OCI-LY1 (cell line): ENCODE measurements around the gene KRT23.
"Not testable (repeated sequence)": the region's sequence is repeated elsewhere in the genome, so short reads cannot be mapped to it uniquely, and the experiment has no call there.

Experiments used
- H2AFZ ChIP-seq: fragments of 200-600 bp; sonication (generic), shearing (Covaris generic); 2 replicates; pipeline ENCODE4 v1.6.0; 2014; ENCODE audit warnings: antibody characterized with exemption, mild to moderate bottlenecking, low read length
- H3F3A ChIP-seq: fragments of 200-600 bp; sonication (generic), shearing (Covaris generic); 2 replicates; pipeline ENCODE4 v1.6.0; 2014; ENCODE audit warnings: mild to moderate bottlenecking, antibody characterized with exemption, low read length, moderate library complexity; ENCODE audit not compliant: insufficient read depth
- H3K27ac ChIP-seq: fragments of 200-600 bp; sonication (generic); 2 replicates; pipeline ENCODE4 v1.5.1; 2014; ENCODE audit warnings: low read length, mixed run types, mild to moderate bottlenecking, low read depth; ENCODE audit not compliant: poor library complexity, severe bottlenecking
- H3K27me3 ChIP-seq: fragments of 200-600 bp; sonication (generic); 2 replicates; pipeline ENCODE4 v1.6.0; 2014; ENCODE audit warnings: antibody characterized with exemption, mild to moderate bottlenecking, low read length, moderate library complexity; ENCODE audit not compliant: insufficient read depth
- H3K36me3 ChIP-seq: fragments of 200-600 bp; sonication (generic); 2 replicates; pipeline ENCODE4 v1.6.1; 2014; ENCODE audit warnings: mild to moderate bottlenecking, antibody characterized with exemption, low read length, moderate library complexity, mixed read lengths; ENCODE audit not compliant: insufficient read depth
- H3K4me1 ChIP-seq: fragments of 200-600 bp; sonication (generic); 2 replicates; pipeline ENCODE4 v1.5.1; 2014; ENCODE audit warnings: mild to moderate bottlenecking, low read length, moderate library complexity; ENCODE audit not compliant: insufficient read depth, severe bottlenecking
- H3K4me2 ChIP-seq: fragments of 200-600 bp; sonication (generic), shearing (Covaris generic); 2 replicates; pipeline ENCODE4 v1.6.1; 2014; ENCODE audit warnings: low read length
- H3K4me3 ChIP-seq: fragments of 200-600 bp; sonication (generic); 2 replicates; pipeline ENCODE4 v1.5.1; 2014; ENCODE audit warnings: low read length, low read depth, mild to moderate bottlenecking, mixed read lengths; ENCODE audit not compliant: poor library complexity, severe bottlenecking
- H3K79me2 ChIP-seq: fragments of 200-600 bp; shearing (Covaris generic); 2 replicates; pipeline ENCODE4 v1.6.1; 2016; ENCODE audit warnings: mixed run types, low read length, mixed read lengths; ENCODE audit not compliant: insufficient read depth
- H3K9ac ChIP-seq: fragments of 200-600 bp; sonication (generic), shearing (Covaris generic); 2 replicates; pipeline ENCODE4 v1.6.1; 2014; ENCODE audit warnings: mild to moderate bottlenecking, low read length, mixed read lengths
- H3K9me2 ChIP-seq: fragments of 200-600 bp; sonication (generic), shearing (Covaris generic); 2 replicates; pipeline ENCODE4 v1.6.1; 2014; ENCODE audit warnings: low read depth, mild to moderate bottlenecking, low read length, mixed read lengths
- H3K9me3 ChIP-seq: fragments of 200-600 bp; shearing (Covaris generic); 2 replicates; pipeline ENCODE4 v1.6.1; 2014; ENCODE audit warnings: low read length, mixed read lengths
- H4K20me1 ChIP-seq: fragments of 200-600 bp; sonication (generic), shearing (Covaris generic); 2 replicates; pipeline ENCODE4 v1.6.0; 2016; ENCODE audit warnings: mild to moderate bottlenecking, low read length; ENCODE audit not compliant: insufficient read depth
- CTCF ChIP-seq: fragments of 200-600 bp; sonication (generic), shearing (Covaris generic); IDR thresholded peaks from 2 replicates; pipeline ENCODE4 v1.5.1; 2017; ENCODE audit warnings: mild to moderate bottlenecking, antibody characterized with exemption, low read length, moderate library complexity, mixed read lengths
- EZH2 ChIP-seq: fragments of 200-600 bp; sonication (generic), shearing (Covaris generic); IDR thresholded peaks from 2 replicates; pipeline ENCODE4 v1.8.0; 2017; ENCODE audit warnings: borderline replicate concordance, mixed run types, mild to moderate bottlenecking, antibody characterized with exemption, low read length, moderate library complexity, mixed read lengths

Gene KRT23

GRCh38 chr17:40921026-40921425, 16.4 kb downstream of the KRT23 start:
- H4K20me1 ChIP-seq = no peaks in the 10 kb centered on the region
- H3K4me3 ChIP-seq = no peak overlapping the region
- no peaks in the 10 kb centered on the region for H3K79me2 ChIP-seq
- TF ChIP-seq CTCF (no peak), EZH2 (no peak)
- no peaks in the 10 kb centered on the region for H3K27me3 ChIP-seq
- H2AFZ ChIP-seq = no peak overlapping the region
- H3K4me1 ChIP-seq = no peaks in the 10 kb centered on the region
- no peaks in the 10 kb centered on the region for H3K36me3 ChIP-seq
- no peak overlapping the region for H3K9ac ChIP-seq
- no peak overlapping the region for H3K27ac ChIP-seq
- no peaks in the 10 kb centered on the region for H3F3A ChIP-seq
- no peaks in the 10 kb centered on the region for H3K9me3 ChIP-seq
- no peak overlapping the region for H3K4me2 ChIP-seq
- no peaks in the 10 kb centered on the region for H3K9me2 ChIP-seq

- H3K36me3 ChIP-seq = not testable (repeated sequence)
These were observed 20.3 kb downstream of the KRT23 start for GRCh38 chr17:40917116-40917515.

GRCh38 chr17:40916366-40916765, 21.1 kb downstream of the KRT23 start:
- no peak overlapping the region for H2AFZ ChIP-seq
- no peak overlapping the region for H3K9ac ChIP-seq
- no peak overlapping the region for H3K4me2 ChIP-seq
- no peak overlapping the region for H3K27ac ChIP-seq
- no peaks in the 10 kb centered on the region for H3K79me2 ChIP-seq
- H3F3A ChIP-seq = no peaks in the 10 kb centered on the region
- TF ChIP-seq CTCF = no peak
- TF ChIP-seq EZH2 = no peak
- H3K9me3 ChIP-seq = no peaks in the 10 kb centered on the region
- H3K9me2 ChIP-seq = no peaks in the 10 kb centered on the region
- no peaks in the 10 kb centered on the region for H4K20me1 ChIP-seq
- H3K4me1 ChIP-seq = no peaks in the 10 kb centered on the region
- no peak overlapping the region for H3K4me3 ChIP-seq
- no peaks in the 10 kb centered on the region for H3K36me3 ChIP-seq
- H3K27me3 ChIP-seq = no peaks in the 10 kb centered on the region

More at GRCh38 chr17:40917116-40917515, 20.3 kb downstream of the KRT23 start:
- not testable (repeated sequence) for H3K27ac ChIP-seq, H3K9me2 ChIP-seq, H2AFZ ChIP-seq, H3K4me2 ChIP-seq, H3K4me1 ChIP-seq, H4K20me1 ChIP-seq, H3F3A ChIP-seq, H3K79me2 ChIP-seq, H3K9ac ChIP-seq, H3K27me3 ChIP-seq, H3K4me3 ChIP-seq, H3K9me3 ChIP-seq

GRCh38 chr17:40915721-40916256, 21.7 kb downstream of the KRT23 start:
- TF ChIP-seq CTCF (no peak), EZH2 (no peak)
- no peak overlapping the region for H3K4me2 ChIP-seq

More at GRCh38 chr17:40915721-40916256, 21.7 kb downstream of the KRT23 start:
- Histone ChIP-seq H3K9me3 (no peaks in the 10 kb centered on the region), H3K27ac (no peak overlapping the region), H2AFZ (no peak overlapping the region), H3K36me3 (no peaks in the 10 kb centered on the region), H3K9me2 (no peaks in the 10 kb centered on the region), H3K79me2 (no peaks in the 10 kb centered on the region), H3K4me1 (no peaks in the 10 kb centered on the region), H3K4me3 (no peak overlapping the region), H3K27me3 (no peaks in the 10 kb centered on the region), H3K9ac (no peak overlapping the region), H4K20me1 (no peaks in the 10 kb centered on the region), H3F3A (no peaks in the 10 kb centered on the region)
